Measurements from ENCODE around the gene PAN2. TPM values are rescaled to one million over a fixed set of nuclear protein-coding genes. Genes with fewer than 3 reads are reported as not detected.

The PAN2 gene
- total RNA-seq, 4 donors from 2014 or later, result 29.9 to 47.3 (median 31.7) TPM

DNA sequence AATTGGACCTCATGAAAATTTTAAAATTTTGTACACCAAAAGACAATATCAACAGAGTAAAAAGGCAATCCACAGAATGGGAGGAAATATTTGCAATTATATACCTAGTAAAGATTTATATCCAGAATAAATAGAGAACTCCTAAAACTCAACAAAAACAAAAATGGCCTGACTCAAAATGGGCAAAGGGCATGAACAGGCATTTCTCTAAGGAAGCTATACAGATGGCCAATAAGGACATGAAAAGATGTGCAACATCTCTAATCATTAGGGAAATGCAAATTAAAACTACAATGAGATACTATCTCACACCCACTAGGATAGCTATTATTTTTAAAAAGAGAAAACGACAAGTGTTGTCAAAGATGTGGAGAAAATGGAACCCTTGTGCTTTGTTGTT lies 39.7 kb upstream of the PAN2 start:
- TF ChIP-seq CTCF (IDR thresholded peaks at IDR 0.05; ENCODE audit: low read depth), result no peak

- TF ChIP-seq CTCF (IDR thresholded peaks at IDR 0.05; ENCODE audit: low read depth), result no peak
Observed at GRCh38 chr12:56366948-56367347, 33.1 kb upstream of the PAN2 start.

DNA sequence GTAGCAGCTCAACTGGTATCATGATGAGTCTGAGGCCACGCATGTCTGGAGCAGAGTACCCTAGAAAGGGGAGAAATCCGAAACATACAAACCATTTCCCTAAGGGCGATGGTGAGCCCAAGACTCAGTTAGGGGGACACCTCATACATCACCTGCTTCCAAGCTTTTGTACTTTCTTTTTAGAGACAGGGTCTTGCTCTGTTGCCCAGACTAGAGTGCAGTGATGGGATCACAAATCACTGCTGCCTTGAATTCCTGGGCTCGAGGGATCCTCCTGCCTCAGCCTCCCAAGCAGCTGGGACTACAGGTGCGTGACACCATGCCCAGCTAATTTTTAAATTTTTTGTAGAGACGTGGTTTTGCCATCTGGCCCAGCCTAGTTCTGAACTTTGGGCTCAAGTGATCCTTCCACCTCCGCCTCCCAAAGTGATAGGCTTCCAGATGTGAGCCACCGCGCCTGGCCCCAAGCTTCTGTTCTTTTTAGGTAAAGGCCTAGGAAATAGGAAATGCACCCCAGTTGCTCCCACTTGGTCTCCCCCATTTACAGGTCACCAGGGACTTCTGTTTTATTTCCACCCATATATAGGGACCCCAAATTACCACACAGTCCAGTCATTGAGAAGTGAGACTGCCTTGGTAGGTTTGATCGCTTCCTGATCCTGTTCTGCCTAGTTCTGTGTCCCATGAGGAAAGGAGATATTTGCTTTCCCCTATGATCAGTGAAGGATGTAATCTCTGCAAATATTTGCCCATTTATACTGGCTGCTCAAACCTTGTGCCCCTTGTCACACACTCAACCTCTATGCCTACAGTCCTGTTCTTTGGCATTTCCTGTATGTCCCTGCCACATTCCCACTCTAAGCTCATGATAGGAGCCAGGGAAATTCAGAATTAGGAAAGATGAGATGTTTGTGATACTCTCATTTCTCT lies 28.6 kb upstream of the PAN2 start, which contains the start of gene APOF:
APOF (minus strand) TSS at position 728 of the 930 bp plus-strand sequence; CDS start at position 616, 112 bp downstream.
- TF ChIP-seq CTCF (IDR thresholded peaks at IDR 0.05; ENCODE audit: low read depth), result no peak

DNA sequence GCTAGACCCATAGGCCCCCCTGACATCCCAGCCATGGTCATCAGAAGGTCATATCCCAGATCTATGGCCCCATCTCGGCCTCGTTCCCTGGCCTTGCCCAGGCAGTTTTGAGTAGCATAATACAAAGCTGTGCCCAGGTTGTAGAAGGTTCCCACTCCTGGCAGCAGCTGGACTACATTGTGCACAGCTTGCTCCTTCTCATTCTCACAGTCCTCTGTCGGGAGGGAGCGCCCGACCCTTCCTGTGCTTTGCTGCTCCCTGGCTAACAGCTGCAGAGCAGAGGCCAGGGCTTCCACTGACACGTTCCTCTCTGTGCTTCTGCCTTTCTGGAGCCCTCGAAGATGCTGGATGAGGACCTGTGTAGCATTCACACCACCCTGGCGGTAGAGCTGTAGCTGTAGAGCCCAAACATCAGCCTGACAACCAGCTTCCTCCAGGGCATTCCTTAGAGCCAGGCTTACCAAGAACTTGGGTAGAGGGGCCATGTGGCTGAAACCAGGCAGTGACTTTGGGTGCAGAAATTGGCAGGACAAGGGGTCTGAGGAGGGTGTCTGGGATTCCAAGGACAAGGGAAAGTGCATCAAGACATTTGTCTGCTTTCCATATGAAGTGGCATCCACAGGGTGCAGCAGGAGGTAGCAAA lies 27.8 kb upstream of the PAN2 start:
- TF ChIP-seq CTCF (IDR thresholded peaks at IDR 0.05; ENCODE audit: low read depth), result no peak

DNA sequence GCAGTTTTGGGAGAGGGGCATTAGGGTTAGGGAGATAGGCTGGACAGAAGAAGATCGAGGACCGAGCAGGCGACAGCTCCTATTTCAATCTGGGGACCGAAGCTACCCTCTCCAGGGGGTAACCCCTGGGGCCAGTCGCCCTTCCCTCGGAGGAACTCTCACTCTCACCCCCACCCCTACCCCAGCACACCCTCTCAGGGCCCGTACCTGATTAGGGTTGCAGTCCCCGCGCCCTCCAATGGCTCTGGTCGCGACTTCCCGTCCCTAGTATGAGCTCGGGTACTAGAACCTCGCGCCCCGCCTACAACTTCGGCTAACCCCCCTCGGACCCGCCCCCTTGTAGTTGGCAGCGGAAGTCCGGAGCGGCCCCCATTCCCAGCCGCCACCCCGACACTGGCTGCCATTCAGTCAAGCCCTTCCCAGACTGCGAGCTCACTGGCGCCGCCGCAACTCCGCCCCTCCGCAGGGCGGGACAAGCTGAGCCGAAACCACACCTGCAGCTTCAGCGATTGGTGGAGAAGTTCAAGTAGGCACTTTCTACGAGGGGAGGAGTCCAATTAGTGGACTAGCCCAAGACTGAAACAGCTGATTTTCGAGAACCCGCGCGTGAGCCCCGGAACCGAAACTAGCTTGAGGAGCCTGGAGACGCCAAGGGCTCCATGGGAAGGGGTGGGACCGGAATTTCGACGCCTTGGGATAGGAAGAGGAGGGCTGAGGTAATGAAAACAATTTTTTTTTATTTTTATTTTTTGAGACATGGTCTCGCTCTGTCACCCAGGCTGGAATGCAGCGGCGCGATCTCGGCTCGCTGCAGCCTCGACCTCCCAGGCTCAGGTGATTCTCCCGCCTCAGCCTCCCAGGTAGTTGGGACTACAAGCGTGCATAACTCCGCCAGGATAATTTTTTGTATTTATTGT lies 26.3 kb upstream of the PAN2 start, which contains the start of gene STAT2:
STAT2 (minus strand) TSS at position 257 of the 917 bp plus-strand sequence. CDS start 3,536 bp downstream, outside the sequence.
- TF ChIP-seq CTCF (IDR thresholded peaks at IDR 0.05; ENCODE audit: low read depth), result no peak

GRCh38 chr12:56358836-56359532 lies 25.2 kb upstream of the PAN2 start:
- TF ChIP-seq CTCF (IDR thresholded peaks at IDR 0.05; ENCODE audit: low read depth), result no peak
